HL-60 (cell line): Measurements from ENCODE around the gene DISP1.

ENCODE experiments used
- DNase-seq, 2 experiments: peaks; one replicate each; pipeline ENCODE4 v3.0.0-alpha.2; 2010 to 2020; ENCODE audit warnings: low read depth in 1 of 2, low spot score in 1 of 2
- H3K27ac ChIP-seq: fragments of 250-450 bp; sonication (Bioruptor Pico); replicated peaks from 2 replicates; pipeline ENCODE4 v1.5.1; 2020; ENCODE audit warnings: mild to moderate bottlenecking, moderate library complexity
- H3K27me3 ChIP-seq: fragments of 250-450 bp; sonication (Bioruptor Pico); 2 replicates; pipeline ENCODE4 v1.5.1; 2021; ENCODE audit warnings: mild to moderate bottlenecking, moderate library complexity; ENCODE audit not compliant: insufficient read depth, poor library complexity, severe bottlenecking
- H3K4me3 ChIP-seq: replicated peaks from 2 replicates; pipeline ENCODE4 v1.5.1; 2011; ENCODE audit warnings: mild to moderate bottlenecking, control low read depth, low read length; ENCODE audit not compliant: insufficient read depth
- GABPA ChIP-seq: IDR thresholded peaks from 2 replicates; pipeline ENCODE4 v1.6.1; 2012; ENCODE audit warnings: low read depth
- POLR2AphosphoS5 ChIP-seq: IDR thresholded peaks from 2 replicates; pipeline ENCODE4 v1.6.1; 2012; ENCODE audit warnings: low read depth
- SPI1 ChIP-seq: IDR thresholded peaks from 2 replicates; pipeline ENCODE4 v1.6.1; 2012; ENCODE audit warnings: low read depth, mild to moderate bottlenecking, borderline replicate concordance
- TF ChIP-seq, protein P1 (sequence below): IDR thresholded peaks from one replicate; pipeline ENCODE4 v1.5.1; 2011; ENCODE audit warnings: low read length, control low read depth, inconsistent platforms; ENCODE audit not compliant: insufficient read depth
- TF ChIP-seq, protein P2 (sequence below): IDR thresholded peaks from 2 replicates; pipeline ENCODE4 v1.6.1; 2012; ENCODE audit warnings: low read depth; ENCODE audit not compliant: insufficient replicate concordance

The DISP1 gene

DNA sequence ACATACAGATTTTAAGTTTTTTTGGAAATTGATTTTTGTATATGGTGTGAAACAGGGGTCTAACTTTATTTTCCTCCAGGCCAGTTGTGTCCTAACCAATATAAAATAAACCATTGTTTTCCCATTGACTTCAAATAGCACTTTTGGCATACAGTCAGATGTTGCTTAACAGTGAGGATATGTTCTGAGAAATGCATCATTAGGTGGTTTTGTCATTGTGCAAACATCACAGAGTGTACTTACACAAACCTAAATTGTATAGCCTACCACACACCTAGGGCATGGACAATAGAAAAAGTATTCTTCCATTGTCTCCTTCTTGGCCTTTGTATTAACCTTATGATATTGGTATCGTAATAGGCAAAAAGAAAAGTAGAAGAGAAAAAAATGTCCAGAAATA is 37.4 kb upstream of the DISP1 start:
- H3K27ac ChIP-seq: no peak overlapping the region
- DNase-seq: no peak
- no peak for TF ChIP-seq POLR2AphosphoS5
- TF ChIP-seq, protein P1, sequence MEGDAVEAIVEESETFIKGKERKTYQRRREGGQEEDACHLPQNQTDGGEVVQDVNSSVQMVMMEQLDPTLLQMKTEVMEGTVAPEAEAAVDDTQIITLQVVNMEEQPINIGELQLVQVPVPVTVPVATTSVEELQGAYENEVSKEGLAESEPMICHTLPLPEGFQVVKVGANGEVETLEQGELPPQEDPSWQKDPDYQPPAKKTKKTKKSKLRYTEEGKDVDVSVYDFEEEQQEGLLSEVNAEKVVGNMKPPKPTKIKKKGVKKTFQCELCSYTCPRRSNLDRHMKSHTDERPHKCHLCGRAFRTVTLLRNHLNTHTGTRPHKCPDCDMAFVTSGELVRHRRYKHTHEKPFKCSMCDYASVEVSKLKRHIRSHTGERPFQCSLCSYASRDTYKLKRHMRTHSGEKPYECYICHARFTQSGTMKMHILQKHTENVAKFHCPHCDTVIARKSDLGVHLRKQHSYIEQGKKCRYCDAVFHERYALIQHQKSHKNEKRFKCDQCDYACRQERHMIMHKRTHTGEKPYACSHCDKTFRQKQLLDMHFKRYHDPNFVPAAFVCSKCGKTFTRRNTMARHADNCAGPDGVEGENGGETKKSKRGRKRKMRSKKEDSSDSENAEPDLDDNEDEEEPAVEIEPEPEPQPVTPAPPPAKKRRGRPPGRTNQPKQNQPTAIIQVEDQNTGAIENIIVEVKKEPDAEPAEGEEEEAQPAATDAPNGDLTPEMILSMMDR: no peak
- TF ChIP-seq GABPA: no peak
- no peak for TF ChIP-seq SPI1
- TF ChIP-seq, protein P2, sequence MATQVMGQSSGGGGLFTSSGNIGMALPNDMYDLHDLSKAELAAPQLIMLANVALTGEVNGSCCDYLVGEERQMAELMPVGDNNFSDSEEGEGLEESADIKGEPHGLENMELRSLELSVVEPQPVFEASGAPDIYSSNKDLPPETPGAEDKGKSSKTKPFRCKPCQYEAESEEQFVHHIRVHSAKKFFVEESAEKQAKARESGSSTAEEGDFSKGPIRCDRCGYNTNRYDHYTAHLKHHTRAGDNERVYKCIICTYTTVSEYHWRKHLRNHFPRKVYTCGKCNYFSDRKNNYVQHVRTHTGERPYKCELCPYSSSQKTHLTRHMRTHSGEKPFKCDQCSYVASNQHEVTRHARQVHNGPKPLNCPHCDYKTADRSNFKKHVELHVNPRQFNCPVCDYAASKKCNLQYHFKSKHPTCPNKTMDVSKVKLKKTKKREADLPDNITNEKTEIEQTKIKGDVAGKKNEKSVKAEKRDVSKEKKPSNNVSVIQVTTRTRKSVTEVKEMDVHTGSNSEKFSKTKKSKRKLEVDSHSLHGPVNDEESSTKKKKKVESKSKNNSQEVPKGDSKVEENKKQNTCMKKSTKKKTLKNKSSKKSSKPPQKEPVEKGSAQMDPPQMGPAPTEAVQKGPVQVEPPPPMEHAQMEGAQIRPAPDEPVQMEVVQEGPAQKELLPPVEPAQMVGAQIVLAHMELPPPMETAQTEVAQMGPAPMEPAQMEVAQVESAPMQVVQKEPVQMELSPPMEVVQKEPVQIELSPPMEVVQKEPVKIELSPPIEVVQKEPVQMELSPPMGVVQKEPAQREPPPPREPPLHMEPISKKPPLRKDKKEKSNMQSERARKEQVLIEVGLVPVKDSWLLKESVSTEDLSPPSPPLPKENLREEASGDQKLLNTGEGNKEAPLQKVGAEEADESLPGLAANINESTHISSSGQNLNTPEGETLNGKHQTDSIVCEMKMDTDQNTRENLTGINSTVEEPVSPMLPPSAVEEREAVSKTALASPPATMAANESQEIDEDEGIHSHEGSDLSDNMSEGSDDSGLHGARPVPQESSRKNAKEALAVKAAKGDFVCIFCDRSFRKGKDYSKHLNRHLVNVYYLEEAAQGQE: no peak
- H3K27me3 ChIP-seq: no peaks in the 10 kb centered on the region
- no peak overlapping the region for H3K4me3 ChIP-seq

GRCh38 chr1:222777977-222778376 is 36.9 kb upstream of the DISP1 start:
- Histone ChIP-seq H3K27me3 (no peaks in the 10 kb centered on the region), H3K4me3 (no peak overlapping the region), H3K27ac (no peak overlapping the region)
- TF ChIP-seq SPI1 (no peak), POLR2AphosphoS5 (no peak), GABPA (no peak)
- TF ChIP-seq, protein P1: no peak
- TF ChIP-seq, protein P2: no peak
- no peak for DNase-seq

- Histone ChIP-seq H3K27ac (no peak overlapping the region), H3K27me3 (peaks cover 6% of the 10 kb centered on the region), H3K4me3 (no peak overlapping the region)
- no peak for DNase-seq
- TF ChIP-seq SPI1 (no peak), GABPA (no peak), POLR2AphosphoS5 (no peak)
- TF ChIP-seq, protein P2: no peak
- TF ChIP-seq, protein P1: no peak
These were observed 33.6 kb upstream of the DISP1 start for GRCh38 chr1:222781251-222781650.
